NCI-H1930 (cell line): ENCODE data around the gene VWF.
"Not testable (repeated sequence)": the region's sequence is repeated elsewhere in the genome, so short reads cannot be mapped to it uniquely, and the experiment has no call there.

Source experiments
- DNase-seq, 2 experiments: peaks; one replicate each; lab custom pipeline; 2025; lab: John Stamatoyannopoulos, UW

Gene VWF

GRCh38 chr12:6145564-6145963 is 21.1 kb upstream of the VWF start:
- no peak for DNase-seq

- DNase-seq = no peak
Observed at GRCh38 chr12:6143303-6143675, 18.8 kb upstream of the VWF start.

- not testable (repeated sequence) for DNase-seq
Observed at GRCh38 chr12:6142368-6143302, 18.2 kb upstream of the VWF start.

- not testable (repeated sequence) for DNase-seq
Observed at GRCh38 chr12:6141731-6142367, 17.4 kb upstream of the VWF start.

- no peak for DNase-seq
Observed at GRCh38 chr12:6140651-6141447, 16.4 kb upstream of the VWF start.

GRCh38 chr12:6135071-6135470 is 10.6 kb upstream of the VWF start:
- DNase-seq = no peak

- no peak for DNase-seq
Observed at GRCh38 chr12:6133642-6134041, 9.2 kb upstream of the VWF start.

GRCh38 chr12:6132496-6132895 is 8.0 kb upstream of the VWF start:
- DNase-seq = no peak

GRCh38 chr12:6125310-6125608 is 789 bp upstream of the VWF start:
- DNase-seq = no peak

- no peak for DNase-seq
Observed at GRCh38 chr12:6123258-6123657, 1.2 kb downstream of the VWF start.

GRCh38 chr12:6122201-6122600 is 2.3 kb downstream of the VWF start:
- DNase-seq = no peak

GRCh38 chr12:6120796-6121473 is 3.5 kb downstream of the VWF start:
- no peak for DNase-seq

GRCh38 chr12:6118891-6119568 is 5.4 kb downstream of the VWF start:
- DNase-seq = no peak

GRCh38 chr12:6116471-6117021 is 7.9 kb downstream of the VWF start:
- DNase-seq = no peak

- DNase-seq = no peak
Observed at GRCh38 chr12:6115389-6115788, 9.1 kb downstream of the VWF start.

GRCh38 chr12:6114476-6114870 is 10.0 kb downstream of the VWF start:
- DNase-seq = no peak

GRCh38 chr12:6113691-6114475 is 10.6 kb downstream of the VWF start:
- DNase-seq = no peak

- no peak for DNase-seq
Observed at GRCh38 chr12:6112004-6112403, 12.5 kb downstream of the VWF start.

- no peak for DNase-seq
Observed at GRCh38 chr12:6110006-6110405, 14.5 kb downstream of the VWF start.

- no peak for DNase-seq
Observed at GRCh38 chr12:6106218-6106617, 18.3 kb downstream of the VWF start.

- no peak for DNase-seq
Observed at GRCh38 chr12:6104842-6105241, 19.6 kb downstream of the VWF start.
